HG03469 (cell line): ENCODE data around the gene ZNF358.

Experiments used
- ATAC-seq: cut with Tn5 transposase; IDR thresholded peaks from one replicate; pipeline ENCODE4 v1.9.1; 2021; ENCODE audit warnings: mild to moderate bottlenecking, moderate library complexity, moderate number of reproducible peaks; ENCODE audit not compliant: unreplicated experiment

ZNF358 gene

DNA sequence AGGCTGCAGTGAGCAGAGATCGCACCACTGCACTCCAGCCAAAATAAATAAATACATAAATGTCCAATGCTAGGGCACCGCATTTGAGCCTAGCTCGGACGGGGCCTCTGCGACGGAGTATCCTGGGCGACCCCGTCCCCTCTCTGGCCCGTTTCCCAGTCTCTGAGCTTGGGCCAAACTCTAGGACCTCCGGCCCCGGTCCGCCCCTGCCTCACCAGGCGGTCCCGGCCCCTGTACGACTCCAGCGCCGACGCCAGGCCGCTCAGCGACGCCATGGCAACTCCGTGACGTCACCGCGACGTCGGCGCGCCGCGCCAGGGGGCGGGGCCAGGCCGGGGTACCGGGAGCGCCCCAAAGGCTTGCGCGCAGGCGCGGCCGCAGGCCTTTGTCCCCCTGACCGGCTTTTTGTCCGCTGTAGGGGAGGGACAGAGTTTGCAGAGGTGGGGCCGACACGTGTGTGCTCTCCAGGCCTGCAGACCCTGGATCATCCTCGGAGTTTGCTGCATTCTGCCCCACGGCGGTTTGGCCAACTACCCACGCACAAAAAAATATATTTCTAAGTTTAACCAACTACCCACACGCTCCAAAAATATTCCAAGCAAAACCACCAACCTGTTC, 27.1 kb upstream of the ZNF358 start, which contains the start of gene PEX11G:
Gene PEX11G (minus strand): TSS at position 300 of the 618 bp plus-strand sequence. CDS start 25 bp downstream, at position 275.
- peak; percentile 56 for ATAC-seq

DNA sequence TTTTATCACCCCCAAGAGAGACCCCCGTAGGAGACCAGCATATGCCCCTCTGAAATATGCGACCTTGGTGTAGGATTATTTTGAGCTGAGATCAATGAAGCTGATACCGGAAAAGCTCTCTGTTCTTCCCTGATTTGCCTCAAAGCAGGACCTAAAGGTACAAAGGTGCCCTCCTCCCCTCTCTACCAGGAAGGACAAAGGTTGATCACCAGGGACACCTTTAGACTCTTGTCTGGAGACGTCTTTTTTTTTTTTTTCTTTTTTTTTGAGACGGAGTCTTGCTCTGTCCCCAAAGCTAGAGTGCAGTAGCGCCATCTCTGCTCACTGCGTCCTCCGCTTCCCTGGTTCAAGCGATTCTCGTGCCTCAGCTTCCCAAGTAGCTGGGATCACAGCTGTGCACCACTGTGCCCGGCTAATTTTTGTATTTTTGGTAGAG, 26.3 kb upstream of the ZNF358 start:
- no peak for ATAC-seq

DNA sequence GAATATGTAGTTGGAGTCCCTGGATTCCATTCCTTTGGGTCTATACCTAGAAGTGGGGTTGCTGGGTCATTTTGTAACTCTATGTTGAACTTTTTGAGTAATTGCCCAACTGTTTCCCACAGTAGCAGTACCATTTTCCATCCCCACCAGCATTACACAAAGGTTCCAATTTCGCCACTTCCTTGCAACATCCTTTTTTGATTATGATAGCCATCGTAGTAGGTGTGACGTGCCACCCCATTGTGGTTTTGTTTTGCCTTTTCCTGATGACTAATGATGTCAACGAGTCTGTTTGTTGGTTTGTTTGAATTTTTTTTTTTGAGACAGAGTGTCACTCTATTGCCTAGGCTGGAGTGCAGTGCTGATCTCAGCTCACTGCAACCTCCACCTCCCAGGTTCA, 23.8 kb upstream of the ZNF358 start:
- ATAC-seq, result no peak

DNA sequence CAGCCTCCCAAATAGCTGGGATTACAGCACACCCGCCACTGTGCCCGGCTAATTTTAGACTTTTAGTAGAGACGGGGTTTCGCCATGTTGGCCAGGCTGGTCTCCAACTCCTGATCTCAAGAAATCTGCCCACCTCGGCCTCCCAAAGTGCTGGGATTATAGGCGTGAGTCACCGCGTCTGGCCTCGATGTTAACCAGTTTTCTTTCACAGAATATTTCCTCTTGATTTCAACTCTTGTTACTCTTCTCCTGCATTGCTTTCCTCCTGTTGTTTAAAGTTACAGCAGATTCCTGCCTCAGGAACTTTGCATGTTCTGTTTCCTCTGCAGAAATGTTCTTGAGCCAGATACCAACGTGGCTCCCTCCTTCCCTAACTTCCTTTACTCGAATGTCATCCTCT, 23.3 kb upstream of the ZNF358 start:
- no peak for ATAC-seq

DNA sequence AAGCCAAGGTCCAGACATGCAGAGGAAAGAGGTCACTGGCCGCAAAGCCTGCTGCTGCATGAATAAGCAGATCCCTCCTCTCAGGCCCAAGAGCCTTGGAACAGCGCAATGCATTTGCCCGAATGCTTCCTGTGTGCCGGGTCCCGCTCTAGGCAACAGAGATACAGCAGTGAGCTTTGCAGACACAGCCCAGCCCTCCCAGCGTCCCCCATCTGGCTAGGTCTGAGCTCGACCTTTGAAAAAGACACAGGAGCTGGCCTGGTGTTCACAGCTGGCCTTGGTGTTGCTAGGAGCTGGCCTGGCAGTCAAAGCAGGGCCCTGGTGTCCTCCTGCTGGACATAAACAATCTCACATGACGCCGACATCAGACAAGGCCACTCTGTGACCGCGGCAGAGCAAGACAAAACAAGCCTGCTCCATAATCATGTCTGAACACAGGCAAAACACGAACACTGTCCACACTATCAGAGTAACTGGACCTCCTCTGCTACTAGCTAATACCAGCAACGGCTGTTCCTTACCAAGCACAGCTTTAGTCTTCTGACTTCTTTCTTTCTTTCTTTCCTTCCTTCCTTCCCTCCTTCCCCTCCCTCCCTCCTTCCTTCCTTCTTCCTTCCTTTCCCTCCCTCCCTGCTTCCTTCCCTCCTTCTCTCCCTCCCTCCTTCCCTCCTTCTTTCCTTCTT, 21.3 kb upstream of the ZNF358 start:
- no peak for ATAC-seq

DNA sequence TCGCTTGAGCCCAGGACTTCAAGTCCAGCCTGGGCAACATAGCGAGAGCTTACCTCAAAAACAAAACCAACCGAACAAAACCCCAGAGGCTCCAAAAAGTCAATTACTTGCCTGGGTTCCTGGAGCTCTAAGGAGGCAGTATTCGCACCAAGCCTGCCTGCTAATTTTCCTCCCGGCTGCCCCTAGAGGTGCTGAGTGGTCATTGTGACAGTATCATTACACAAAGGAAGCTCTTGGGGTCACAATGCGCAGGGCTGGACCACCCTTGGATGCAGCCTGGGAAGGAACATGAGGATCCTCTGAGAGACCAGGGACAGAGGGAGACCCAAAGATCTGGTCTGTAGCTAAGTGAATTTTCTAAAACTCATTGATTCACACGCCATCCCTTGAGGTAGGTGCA, 18.6 kb upstream of the ZNF358 start:
- ATAC-seq, result no peak

DNA sequence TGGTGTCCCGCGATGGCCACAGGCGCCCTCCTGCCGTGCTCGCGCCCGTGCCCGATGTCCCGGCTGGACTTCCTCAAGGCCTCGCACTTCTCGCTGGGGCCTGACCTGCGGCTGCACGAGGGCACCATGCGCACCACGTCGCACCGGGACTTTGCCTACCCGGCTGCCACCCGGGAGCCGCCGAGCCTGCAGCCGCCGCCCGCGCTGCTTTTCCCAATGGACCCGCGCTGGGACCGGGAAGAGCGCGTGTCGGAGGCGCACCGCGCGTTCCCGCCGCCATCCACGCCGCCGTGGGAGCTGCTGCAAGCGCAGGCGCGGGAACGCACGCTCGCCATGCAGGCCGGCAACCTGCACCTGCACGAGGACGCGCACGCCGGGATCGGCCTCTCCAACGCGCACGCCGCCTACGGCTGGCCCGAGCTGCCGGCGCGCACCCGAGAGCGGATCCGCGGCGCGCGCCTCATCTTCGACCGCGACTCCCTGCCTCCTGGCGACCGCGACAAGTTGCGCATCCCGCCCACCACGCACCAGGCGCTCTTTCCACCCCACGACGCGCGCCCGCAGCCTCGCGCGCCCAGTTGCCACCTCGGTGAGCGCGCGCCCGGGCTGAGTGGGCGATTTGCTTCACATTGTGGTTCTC, 15.0 kb upstream of the ZNF358 start:
- no peak for ATAC-seq

DNA sequence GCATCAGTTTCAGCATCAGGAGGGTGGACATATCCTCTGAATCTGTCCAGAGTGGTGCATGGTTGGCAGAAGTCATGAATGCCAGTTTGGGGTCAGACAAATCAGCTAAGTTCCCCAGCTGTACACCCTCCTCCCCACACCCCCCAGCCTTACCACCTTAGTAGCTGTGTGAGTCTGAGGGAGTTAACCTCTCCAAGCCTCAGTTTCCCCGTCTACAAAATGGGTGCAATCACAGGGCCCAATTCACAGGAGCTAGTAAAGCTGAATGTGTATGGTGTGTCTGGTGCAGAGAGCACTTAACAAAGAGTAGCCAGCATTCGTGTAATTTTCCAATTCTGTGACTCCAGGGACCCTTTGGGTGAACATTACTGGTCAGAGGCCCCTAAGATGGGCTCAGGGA, 13.4 kb upstream of the ZNF358 start:
- ATAC-seq, result no peak

DNA sequence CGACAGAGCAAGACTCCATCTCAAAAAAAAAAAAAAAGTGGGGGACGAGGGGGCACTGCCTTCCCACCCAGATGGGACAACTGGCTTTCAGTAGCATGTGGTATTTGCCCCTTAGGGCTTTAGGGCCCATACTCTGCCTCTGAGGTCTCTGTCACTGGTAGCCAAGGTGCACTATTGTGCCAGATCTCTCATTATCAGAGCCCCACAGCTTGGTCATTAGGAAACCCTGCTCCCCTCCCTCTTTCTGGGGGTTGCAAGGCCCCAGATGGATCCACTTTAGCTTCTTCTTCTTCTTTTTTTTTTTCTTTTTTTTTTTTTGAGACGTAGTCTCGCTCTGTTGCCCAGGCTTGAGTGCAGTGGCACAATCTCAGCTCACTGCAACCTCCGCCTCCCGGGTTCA, 11.2 kb upstream of the ZNF358 start:
- no peak for ATAC-seq

DNA sequence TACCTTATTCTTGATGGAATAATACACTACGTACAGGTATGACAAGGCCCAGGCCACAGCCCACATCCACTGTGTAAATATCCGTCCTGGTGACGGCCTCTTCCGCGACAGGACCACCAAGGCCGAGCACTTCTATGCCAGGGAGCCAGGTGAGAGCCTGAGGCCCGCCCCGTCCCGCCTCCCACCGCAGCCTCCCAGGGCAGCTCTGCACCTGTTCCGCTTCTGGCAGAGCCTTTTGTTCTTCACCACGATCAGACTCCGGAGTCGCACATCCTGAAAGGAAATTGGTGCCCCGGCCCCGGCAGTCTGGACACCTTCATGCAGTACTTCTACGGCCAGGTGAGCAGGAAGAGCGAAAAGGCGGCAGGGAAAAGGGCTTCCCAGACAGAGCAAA, 10.6 kb upstream of the ZNF358 start:
- no peak for ATAC-seq

DNA sequence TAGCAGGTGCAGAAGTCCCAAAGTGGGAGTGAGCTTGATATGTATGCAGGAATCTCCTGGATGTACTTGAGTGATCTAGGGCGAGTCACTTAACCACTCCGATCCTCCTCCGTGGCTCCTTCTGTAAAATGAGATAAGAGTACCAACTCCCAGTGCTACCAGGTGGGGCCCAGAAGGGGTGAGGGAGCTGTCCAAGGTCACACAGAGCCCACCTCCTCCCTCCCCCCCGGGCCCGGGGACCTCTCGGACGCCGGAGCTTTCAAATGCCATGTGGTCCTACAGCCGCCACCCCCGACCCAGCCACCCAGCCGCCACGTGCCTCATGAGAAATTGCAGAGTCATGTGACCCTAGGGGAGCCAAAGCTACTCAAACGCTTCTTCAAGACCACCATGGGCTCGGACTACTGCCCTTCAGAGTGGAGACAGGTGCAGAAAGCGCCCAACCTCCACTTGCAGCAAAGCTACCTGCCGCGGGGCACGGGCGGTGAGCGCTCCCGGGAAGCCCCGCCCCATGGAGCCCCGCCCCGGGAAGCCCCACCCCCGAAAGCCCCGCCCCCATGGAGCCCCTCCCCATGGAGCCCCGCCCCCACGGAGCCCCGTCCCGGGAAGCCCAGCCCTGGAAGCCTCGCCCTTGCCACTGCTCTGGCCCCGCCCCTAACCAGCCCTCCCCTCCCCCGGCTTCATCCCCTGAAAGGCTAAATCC, 10.1 kb upstream of the ZNF358 start:
- no peak for ATAC-seq

DNA sequence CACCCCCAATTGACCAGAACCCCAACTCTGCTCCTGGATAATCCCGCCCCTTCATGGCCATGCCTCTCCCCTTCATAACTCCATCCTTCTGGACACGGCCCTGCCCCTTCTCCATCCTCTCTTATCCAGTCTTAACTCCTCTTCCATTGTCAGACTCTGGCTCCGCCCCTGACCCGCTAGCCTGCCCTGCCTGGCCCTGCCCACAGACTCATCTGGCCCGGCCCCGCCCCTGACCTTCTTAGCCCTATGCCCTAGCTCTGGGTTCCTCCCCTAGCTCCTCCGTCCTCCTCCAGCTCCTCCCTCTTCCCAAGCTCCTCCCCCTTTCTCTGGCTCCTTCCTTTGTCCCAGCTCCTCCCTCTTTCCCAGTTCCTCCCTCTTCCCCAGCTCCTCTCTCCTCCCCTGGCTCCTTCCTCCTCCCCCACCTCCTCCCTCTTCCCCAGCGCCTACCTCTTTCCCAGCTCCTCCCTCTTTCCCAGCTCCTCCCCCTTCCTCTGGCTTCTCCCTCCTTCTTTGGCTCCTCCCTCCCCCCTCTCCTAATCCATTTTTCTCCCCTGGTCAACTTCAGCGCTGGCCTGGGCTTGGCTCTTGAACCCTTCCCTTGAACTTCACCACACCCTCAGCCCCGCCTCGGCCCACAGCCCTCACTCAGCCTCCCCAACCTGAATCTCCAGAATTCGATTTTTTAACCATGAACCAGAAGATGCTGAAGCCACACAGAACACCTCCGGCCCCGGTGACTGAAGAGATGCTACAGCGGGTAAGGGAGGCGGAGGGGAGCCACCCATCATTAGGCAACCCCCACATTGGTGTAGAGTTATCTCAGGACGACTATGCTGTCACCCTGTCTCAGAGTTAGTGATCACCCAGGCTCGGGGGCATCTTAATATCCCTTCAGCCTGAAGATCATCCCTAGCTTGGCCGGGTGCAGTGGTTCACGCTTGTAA, 9.2 kb upstream of the ZNF358 start:
- ATAC-seq, result no peak

DNA sequence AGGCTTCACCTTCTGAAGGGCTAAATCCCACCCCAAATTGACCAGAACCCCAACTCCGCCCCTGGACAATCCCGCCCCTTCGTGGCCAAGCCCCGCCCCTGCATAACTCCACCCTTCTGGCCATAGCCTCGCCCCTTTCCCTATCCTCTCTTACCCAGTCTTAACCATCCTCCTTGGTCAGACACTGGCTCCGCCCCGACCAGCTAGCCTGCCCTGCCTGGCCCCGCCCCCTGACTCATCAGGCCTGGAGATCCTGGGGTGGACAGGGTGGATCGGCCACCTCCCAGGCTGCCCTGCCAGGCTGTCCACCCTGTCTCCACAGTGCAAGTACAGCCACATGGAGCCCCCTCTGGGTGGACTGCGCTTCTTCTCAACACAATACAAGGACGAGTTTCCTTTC, 8.0 kb upstream of the ZNF358 start:
- no peak for ATAC-seq

DNA sequence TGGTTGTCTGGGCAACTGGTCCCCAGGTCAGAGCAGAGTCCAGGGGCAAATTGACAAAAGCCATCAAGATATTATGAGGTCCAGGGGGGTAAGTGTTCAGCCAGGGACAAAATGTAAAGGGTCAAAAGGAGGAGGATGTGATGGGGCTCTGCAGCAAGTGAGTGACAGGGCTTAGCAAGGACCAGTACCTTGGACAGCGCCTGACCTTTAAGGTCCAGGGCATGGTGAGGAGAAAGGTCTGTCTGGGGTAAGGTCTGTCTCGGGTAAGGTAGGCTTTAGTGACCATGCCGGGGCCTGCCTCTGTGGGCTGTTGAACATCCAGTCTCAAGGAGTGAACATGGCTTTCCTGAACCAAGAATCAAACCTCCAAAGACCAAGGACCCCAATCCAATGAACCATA, 6.3 kb upstream of the ZNF358 start:
- ATAC-seq, result no peak

DNA sequence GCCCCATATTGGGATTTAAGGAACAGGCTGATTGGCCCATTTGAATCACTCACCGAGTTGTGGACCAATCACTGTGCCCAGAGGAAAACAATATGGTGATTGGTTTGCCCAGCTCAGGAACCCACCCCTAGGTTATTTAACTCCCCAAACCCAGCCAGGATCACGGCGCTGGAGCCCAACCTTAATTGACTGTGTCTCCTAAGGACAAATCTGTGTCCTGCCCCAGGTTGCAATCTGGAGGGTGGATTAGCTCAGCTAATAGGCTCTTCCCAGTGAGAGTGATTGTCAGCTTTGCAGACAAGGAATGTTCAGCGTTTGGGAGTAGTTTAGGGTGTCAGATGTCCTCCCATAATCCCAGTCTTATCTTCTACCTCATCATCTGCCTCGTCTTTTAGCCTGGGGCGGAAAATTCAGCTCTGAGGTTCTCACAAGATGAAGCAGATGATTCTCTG, 3.5 kb upstream of the ZNF358 start:
- no peak for ATAC-seq

DNA sequence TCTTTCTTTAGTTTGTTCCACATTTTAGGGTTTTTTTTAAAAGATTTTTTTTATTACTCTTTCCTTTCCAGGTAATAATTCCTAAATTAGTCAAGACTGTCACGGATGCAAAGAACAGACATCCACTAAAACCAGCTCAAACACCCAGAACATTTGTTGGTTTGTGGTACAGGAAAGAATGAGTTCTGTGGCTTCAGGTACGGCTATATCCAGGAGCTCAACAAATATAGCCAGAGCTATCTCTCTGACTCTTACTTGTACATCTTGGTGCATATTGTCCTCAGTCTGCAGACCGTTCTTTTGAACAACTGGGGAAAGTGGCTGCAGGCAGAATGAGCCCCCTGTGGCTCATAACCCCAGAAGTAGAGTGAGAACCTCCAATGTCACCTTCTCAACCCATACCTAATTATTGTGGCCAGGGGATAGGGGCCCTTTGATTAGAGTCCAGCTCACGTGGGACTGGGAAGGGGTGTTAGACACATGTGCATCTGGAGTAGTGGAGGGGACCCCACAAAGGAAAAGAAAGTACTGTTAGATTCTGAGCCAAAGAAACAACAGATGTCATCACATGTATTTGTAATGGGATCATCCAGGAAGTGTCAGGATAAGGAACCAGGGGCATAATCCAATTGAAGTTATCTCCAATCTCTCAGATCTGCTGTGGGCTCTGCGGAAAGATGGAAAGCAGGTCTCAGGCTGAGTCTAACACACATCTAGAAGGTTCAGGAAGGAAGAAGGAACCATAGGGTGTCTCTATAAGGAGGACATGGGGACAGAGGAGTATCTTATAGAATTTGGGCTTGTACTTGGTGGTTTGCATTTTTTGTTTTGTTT, 1.9 kb upstream of the ZNF358 start:
- no peak for ATAC-seq

DNA sequence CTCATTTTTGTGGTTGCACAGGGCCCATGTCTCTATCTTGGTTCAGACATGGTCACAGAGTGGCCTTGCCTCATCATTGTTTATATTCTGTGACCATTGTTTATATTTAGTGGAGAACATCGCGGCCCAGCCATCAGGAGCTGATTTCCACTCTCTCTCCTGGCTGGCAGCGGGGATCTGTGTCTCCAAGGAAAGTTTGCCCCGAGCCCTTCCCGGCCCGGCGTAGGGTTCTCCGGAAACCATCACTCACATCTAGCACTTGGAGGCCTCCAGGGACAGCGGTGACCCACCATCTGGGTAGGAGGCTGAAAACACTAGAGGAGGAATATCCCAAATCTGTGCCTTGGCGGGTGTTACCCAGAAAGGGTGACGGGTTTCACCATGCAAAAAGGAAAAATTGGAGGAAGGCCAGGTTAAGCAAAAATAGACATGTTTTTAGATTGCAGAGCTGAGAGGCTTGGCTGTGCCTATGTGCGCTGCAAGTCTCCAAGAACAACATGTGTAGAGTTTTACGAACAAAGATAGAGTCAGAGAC, 726 bp upstream of the ZNF358 start:
- ATAC-seq, result no peak

DNA sequence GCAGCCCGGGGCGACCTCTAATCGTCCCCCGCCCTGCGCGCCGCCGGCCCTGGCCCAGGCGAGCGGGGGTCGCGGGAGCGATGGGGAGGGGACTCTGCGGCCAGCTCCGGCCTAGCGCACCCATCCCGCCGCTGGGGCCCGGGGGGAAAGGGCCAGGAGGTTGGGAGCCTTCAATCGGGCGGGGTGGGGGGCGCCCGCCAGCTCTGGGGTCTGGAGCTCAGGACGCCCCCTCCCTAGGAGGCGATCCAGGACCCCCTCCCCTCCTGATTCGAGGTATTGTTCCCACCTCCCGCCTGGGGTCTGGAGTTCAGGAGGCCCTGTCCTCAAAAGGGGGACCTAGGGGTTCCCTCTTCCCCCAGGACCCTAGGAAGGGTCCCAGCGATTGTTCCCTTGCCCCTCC, 430 bp downstream of the ZNF358 start:
- no peak for ATAC-seq

DNA sequence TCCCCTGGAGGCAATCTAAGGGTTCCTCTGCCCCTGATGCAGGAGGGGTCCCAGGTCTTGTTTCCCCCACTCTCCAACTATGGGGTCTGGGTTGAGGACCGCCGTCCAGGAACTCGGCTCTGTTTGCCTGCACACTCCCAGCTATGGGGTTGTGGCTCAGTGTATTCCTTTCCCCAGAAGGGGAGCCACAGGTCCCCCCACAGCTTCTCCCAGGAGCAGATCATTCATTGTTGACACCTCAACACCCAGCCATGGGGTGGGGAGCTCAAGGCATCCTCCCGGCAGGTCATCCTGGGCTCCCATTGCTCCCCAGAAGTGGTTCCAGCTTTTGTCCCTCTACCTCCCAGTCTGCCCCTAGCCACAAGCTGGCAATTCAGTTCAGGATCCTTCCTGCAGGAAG, 975 bp downstream of the ZNF358 start:
- ATAC-seq, result no peak
